Urothelium cell line (cell line): Measurements from ENCODE around the gene TRAPPC11.

Source experiments
- DNase-seq: peaks from one replicate; pipeline ENCODE4 v3.0.0; 2011; ENCODE audit warnings: low spot score, mixed read lengths
- FAIRE-seq: peaks from 2 replicates; lab custom pipeline; 2011; peaks lifted over from hg19 to GRCh38; lab: Jason Lieb, UNC

The TRAPPC11 gene

DNA sequence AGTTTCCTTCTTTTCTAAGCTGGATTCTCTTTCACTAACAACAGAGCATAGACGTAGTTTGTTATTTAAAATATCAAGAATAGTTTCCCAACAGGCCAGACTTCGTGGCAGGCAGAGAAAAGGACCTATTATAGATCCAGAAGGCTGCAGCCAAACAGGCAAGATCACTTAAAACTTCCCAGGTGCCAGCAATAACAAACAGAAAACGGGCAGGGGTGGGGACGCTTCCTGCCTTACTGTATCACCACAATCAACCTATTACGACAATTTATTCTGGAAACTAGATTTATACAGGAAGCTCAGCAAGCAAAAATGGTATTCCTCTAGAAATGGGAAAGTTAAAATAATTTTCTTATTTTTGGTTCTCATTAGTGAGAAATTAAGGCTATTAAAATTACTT lies 22.2 kb upstream of the TRAPPC11 start:
- no peak for DNase-seq

DNA sequence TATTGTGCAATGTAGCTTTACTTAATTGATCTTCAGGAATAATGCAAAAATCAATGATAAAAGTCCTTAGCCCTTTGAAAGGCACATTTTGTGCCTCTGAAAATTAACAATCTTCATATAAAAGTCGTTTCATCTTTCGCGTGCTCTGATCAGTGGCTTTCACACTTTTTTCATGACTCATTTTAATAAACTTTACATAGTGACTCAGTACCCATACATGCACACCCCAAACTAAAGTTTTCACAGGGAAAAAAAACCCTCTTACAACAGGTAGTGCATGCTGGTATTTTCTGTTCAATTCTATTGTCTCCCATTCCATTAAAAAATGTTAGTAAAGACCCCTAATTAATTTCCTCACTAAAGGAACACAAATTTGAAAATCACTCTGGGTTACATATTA lies 21.6 kb upstream of the TRAPPC11 start:
- peak; percentile 32 for DNase-seq
- no peak for FAIRE-seq

More for the DNA sequence above, 22.2 kb upstream of the TRAPPC11 start:
- no peak for FAIRE-seq

DNA sequence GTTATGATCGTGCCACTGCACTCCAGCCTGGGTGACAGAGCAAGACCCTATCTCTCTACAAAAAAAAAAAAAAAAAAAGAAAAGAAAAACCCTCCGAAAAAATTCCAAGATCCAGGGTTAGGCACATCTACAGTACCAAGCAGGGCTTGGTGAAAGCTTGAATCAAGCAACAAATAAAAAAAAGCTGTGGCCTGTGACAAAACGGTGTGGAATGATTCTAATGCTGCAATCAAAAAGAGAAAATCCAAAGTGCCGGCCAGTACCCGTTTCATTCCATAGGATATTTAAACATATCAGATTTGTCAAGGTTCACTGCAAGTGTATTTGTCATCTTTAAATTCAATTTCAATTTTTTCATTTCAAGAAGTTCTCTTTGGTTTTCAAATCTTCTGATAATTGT lies 20.7 kb upstream of the TRAPPC11 start:
- FAIRE-seq (no peak), DNase-seq (no peak)

DNA sequence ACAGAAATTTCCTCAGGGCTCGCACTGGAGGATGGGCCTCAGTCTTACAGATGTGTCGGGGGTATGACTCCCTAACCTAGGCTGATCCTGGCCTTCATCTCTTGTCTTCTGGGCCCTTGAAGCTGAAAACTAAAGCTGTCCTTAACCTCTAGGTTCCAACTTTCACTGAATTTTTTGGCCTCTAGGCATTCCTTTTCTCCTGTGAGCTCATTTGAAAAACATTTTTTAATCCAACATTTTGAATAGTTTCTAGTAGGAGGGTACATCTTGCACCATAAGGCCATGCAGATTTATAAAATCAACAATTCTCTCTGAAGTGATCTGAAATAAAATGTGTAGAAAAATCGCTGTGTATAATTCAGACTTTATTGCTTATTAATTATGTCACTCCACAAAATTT lies 19.8 kb upstream of the TRAPPC11 start:
- FAIRE-seq (no peak), DNase-seq (no peak)

DNA sequence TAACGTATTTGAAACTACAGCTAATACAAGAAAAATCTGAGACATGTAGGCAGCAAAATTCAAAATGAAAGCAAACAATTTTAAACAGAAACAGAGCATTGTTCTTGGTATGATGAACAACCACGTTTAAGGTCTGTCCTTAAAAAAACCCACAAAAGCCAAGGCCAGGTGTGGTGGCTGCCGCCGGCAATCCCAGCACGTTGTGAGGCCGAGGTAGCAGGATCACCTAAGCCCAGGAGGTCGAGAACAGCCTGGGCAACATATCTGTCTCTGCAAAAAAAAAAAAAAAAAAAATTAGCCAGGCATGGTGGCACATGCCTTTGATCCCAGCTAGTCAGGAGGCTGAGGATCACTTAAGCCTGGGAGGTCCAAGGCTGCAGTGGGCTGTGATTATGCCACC lies 13.8 kb upstream of the TRAPPC11 start:
- FAIRE-seq, result no peak

DNA sequence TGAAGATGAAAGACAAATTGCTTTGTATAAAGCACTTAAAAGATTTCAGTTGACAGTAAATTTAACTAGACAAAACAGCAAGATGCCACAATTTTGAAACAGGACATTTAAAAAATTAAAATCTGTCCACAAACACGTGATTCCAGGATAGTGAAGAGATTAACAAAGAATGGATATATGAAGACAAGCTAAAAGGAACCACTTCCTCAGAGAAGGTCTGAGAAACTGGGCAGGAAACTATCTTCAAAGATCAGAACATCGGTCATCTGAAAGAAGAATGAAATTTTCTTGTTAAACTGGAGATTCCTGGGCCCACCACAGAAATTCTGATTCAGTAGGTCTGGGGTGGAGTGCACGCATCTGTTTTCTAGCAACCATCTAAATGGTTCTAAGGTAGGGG lies 1.5 kb upstream of the TRAPPC11 start:
- no peak for FAIRE-seq
- DNase-seq, result no peak

More for the DNA sequence above, 13.8 kb upstream of the TRAPPC11 start:
- DNase-seq, result no peak

DNA sequence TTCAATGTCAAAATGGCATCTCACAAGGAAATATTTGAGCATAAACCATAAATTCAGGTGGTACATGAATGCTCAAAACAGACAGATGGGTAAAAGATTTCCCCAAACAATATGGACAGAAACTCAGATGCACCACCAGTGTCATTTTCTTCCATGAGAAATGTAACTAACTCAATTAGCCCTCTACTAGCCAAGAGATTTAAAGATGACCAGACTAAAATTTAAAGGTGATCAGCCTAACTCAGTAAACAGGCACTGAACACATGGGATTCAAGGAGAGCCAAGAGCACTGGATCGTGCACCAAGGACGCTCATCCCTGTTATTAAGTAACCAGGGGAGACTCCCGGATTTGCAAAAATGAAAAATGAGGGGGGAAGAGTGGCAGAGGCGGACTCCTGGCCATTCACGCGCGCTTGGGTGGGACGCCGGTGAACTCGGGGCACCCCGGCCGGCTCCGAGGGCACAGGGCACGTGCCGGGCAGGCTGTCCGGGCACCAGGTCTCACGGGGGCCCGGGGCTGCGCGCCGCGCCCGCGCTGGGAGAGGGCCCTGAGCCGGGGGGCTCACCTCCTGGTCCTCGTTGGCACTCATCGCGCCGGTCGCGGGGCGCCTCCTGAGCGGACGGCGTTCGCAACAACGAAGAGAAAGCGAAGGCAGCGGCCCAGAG lies 598 bp upstream of the TRAPPC11 start:
- FAIRE-seq (no peak), DNase-seq (peak; percentile 22)

DNA sequence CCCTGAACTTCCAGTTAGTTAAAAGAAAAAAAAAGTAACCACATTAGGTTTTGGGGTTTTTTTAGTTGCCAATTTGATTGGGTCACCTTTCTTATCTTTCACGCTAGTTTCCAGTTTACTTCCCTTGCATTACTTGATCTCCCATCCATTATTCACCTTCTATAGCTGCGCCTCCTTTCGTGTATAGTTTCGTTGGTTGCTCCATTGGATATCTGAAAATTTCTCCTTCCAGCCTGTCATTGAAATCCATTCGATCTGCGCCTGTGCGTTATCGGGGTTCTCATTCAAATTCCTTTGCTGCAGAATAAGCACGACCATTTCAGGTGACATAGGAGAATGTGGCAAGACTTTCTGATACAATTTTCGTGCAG lies 764 bp downstream of the TRAPPC11 start:
- no peak for FAIRE-seq
- no peak for DNase-seq

DNA sequence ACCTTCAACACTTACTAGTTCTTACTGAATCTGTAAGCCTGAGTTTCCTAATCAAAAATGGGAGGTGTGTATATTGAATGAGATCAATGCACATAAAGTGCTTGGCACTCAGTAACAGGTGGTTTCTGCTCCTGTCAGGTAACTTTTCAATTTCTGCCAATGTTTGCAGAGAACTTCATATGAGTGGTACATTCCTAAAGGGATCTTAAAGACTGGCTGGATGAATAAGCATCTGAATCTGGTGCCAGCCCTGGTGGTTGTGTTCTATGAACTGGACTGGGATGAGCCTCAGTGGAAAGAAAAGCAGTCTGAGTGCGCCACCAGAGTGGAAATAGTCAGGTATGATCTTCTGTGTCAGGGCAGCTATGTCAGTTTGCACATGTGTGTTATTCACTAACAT lies 7.0 kb downstream of the TRAPPC11 start:
- DNase-seq, result no peak

DNA sequence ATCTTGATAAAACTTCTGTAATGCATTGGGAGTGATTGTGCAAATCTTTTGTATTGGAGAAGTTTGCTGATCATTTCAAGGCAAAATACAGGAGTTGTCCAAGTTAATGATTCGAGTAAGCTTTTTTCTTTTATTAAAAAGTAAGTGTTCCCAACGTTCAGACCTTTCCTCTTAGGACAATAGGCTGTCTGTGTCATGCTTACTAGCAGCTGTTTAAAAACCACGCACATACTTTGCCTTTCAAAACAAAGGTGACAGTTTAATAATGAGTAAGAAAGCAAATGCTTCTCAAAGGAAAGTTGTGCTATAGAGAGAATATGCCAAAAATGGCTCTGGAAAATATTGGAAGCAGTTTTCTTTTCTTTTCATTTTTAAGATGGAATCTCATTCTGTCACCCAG lies 11.2 kb downstream of the TRAPPC11 start:
- FAIRE-seq, result no peak
- DNase-seq, result no peak

More for the DNA sequence above, 7.0 kb downstream of the TRAPPC11 start:
- FAIRE-seq, result no peak

DNA sequence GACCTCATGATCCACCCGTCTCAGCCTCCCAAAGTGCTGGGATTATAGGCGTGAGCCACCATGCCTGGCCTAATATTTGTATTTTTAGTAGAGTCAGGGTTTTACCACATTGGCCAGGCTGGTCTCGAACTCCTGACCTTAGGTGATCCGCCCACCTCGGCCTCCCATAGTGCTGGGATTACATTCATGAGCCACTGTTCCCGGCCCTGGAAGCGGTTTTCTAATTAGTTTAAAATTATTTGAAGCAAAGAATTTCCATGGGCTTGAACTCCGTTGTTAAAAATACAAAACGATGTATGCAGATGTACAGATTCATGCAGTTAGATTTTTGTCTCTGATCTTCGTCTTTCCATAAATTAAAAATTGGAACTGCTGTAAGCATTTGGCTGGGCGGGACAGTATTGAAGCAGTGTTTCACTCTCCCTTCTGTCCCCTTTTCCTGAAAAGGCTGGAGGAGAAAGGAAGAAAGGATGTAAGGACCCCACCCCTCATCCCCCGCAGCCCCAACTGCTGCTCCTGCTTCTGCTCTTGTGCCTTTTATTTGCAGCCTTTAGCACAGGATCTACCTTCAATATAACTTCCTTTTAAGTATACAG lies 12.0 kb downstream of the TRAPPC11 start:
- DNase-seq, result no peak
- FAIRE-seq, result no peak

DNA sequence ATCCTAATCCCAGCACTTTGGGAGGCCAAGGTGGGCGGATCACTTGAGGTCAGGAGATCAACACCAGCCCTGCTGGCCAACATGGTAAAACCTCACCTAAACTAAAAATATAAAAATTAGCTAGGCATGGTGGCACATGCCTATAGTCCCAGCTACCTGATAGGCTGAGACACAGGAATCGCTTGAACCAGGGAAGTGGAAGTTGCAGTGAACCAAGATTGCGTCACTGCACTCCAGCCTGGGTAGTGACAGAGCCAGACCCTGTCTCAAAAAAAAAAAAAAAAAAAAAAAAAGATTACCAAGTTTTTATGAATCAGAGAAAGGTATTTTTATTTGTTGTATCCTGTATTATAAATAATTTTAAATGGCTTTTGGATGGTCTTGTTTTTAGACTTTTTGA lies 15.1 kb downstream of the TRAPPC11 start:
- FAIRE-seq (no peak), DNase-seq (no peak)

DNA sequence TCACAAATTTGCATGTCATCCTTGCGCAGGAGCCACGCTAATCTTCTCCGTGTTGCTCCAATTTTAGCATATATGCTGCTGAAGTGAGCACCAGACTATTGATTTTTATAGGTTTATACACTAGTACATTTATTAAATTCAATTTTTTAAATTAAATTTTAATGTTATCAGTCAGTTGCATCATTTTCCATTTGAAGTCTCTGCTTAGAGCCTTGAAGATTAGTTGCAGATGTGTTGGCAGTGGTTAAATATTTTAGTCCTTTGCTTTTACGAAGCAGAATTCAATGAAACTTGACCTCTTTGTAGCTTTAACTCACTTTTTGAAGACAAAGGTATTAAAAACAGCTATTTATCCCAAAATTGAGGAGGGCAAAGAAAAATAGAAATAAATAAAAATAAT lies 16.5 kb downstream of the TRAPPC11 start:
- FAIRE-seq (no peak), DNase-seq (no peak)

DNA sequence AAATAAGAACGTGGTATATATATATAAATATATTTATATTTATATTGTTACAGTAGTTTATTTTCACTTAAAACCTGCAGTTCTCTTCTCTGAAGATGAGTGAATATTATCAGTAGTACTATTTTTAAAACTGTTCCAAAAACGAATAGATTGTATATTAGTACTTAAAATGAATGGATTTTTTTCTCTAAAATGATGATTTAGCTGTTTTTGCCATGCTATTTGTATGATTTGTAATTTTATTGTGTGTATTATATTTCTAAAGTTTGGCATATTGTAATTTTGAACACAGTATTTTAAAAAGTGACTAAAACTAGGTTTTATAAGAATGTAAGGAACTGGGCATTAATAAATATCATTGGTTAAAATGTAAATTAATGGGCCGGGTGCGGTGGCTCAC lies 22.0 kb downstream of the TRAPPC11 start:
- FAIRE-seq (no peak), DNase-seq (no peak)

DNA sequence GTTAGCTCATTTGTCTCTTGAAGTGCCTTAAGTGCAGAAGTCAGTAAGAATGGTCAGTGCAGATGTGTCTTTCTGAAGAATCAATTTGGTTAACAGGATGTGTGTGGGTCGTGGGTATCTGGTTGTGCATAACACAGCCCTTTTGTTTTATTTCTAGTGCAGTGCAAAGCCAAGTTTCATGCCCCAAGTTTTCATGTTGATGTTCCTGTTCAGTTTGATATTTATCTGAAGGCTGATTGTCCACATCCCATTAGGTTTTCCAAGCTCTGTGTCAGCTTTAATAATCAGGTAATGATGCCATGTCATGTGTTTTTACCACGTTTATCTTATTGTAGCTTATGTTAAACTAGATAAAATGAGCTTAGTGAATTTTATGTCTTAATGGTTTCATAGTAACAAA lies 27.4 kb downstream of the TRAPPC11 start:
- FAIRE-seq, result no peak
- DNase-seq, result no peak

DNA sequence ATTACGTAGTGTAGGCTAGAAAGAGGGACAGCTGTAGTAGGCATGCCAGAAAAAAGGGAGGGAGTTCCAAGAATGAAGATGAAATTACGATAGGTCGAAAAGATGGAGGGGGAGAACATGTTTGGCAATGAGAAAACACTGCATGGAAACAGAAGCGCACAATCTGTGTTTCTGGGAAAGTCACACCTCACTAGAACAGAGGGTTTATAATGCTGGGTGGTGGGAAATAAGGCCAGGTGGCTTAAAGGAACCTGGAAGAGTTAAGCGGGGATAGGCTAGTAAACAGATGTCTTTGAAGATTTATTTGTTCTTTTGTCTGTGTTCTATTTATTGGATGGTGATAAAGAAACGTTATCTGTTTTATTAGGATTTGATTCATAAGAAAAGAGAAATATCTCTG lies 29.1 kb downstream of the TRAPPC11 start:
- DNase-seq (no peak), FAIRE-seq (no peak)

DNA sequence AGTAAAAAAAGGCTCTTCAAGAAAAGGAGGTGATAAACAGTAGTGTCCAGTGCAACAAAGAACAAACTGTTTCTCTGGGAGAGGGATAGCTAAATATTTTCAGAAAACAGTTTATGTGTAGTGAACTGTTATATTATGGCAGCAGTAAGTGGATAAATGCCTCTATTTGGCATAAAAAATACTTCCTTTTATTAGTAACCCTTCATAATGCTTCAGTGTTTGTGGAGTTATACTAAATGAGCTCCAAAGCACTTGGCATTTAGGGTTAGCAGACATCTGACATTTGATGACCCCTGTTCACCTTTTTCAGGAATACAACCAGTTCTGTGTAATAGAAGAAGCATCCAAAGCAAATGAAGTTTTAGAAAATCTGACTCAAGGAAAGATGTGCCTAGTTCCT lies 31.9 kb downstream of the TRAPPC11 start:
- DNase-seq (no peak), FAIRE-seq (no peak)

DNA sequence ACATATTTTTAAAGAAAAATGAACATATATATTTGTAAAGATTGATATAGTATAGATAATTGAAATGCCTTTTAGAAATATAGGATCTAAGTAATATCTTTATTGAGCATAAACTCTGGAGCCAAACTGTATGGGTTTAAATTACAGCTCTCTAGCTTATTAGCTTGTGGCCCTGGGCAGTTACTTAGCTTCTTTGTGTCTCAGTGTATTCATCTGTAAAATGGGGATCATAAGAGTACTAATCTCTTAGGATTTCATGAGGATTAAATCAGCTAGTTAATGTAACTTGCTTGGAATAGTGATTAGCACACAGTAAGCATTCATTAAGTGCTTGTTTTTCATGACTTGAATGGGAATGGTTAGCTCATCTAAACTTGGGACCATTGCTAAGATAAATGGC lies 32.8 kb downstream of the TRAPPC11 start:
- no peak for FAIRE-seq
- DNase-seq, result no peak

DNA sequence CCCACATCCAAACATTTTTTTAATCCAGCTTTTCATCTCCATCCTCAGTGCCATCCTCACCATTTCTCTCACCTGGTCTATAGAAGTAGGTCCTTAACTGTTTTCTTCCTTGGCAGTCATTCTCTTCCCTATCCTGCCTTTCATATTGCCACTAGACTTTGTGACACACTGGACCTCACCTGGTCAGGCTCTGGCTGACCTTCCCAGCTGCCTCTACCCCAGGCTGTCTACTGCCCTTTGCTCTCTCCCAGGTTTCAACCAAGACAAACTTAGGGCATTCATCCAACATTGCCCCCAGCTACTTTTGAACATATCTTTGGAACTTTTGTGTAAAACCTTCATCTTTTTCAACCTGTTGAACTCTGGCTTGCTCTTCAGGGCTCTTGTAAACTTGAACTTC lies 39.8 kb downstream of the TRAPPC11 start:
- DNase-seq (no peak), FAIRE-seq (no peak)

DNA sequence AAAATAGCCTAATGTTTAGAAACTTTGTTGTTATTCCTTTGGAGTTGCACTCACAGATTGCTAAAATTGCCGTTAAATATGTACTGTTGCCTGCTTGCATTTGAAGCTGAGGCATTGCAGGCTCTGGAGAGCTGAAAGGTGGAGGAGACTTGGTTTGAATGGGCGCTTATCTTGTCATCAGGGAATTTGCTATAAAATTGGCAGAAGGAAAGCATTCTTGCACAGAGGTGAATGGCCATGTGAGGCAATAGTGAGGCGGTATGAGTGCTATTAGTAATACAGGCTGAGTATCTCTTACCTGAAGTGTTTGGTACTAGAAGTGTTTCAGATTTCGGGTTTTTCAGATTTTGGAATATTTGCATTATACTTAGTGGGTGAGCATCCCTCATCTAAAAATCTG lies 41.3 kb downstream of the TRAPPC11 start:
- DNase-seq, result no peak
- FAIRE-seq, result no peak

DNA sequence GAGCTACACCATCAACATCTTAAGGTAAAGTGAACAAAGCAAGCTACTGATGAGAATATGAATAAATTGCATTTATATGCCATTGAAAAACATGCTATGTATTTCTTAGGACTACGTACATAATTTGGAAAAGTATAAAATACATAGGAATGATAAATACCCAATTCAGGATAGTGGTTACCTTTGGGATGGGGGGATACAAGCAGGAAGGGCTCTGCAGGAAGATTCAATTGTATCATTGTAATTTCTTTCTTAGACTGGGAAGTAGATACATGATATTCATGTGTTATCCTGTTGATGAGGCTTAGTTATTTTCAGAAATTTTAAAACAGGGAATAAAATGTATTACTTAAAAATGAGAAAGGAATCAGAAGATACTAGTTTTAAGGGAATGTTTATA lies 43.4 kb downstream of the TRAPPC11 start:
- DNase-seq (no peak), FAIRE-seq (no peak)

DNA sequence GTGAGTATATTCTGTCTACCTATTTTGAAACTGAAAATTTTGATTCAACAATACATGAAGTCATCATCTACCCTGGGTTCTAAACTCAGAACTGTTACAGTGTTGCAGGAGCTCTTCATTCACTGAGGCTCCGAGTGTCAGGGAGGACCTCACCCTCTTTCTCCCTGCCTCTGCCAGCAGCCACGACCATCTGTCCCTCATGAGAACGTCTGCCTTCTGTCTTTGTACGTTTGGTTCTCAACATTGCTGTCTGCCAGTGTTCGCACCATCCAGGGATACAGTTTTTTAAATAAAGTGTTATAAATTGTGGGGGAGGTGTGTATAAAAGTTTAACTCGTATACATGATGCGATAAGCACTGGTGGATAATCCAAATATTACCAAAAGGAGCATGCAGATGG lies 55.5 kb downstream of the TRAPPC11 start:
- FAIRE-seq (no peak), DNase-seq (no peak)

DNA sequence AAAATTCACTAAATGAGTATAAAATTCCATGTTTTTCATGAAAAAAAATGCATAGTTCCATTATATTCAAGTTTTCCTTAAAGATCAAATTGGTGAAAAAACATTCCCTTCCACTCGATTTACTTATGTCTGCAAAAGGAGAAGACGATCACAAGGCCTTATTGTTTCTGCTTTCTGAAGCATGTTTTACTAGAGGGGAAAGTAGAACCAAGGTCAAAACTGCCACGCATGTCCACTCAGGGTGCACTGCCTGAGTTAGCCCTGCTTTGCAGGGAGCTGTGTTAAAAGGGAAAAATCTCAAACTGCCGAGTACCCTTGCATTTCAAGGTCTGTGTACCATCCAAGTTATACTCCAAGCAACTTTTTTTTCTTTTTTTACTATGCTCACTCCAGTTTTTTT lies 57.2 kb downstream of the TRAPPC11 start:
- FAIRE-seq, result no peak
- DNase-seq, result no peak
